H9 (cell line): Measurements from ENCODE around the gene ZNF683. TPM values are rescaled to one million over a fixed set of nuclear protein-coding genes. Genes with fewer than 3 reads are reported as not detected.

Experiments
- DNase-seq: peaks from one replicate; pipeline ENCODE4 v3.0.0-alpha.2; 2017
- H2AFZ ChIP-seq: one replicate; pipeline ENCODE4 v1.6.1; 2013; ENCODE audit warnings: mild to moderate bottlenecking, low read length, control low read depth, moderate library complexity
- H2AK5ac ChIP-seq: 2 replicates; pipeline ENCODE4 v1.6.1; 2013; ENCODE audit warnings: low read length, control low read depth, mixed read lengths; ENCODE audit not compliant: insufficient read length
- H2BK120ac ChIP-seq: one replicate; pipeline ENCODE4 v1.6.1; 2013; ENCODE audit warnings: low read depth, mild to moderate bottlenecking, low read length, control low read depth, inconsistent platforms; ENCODE audit not compliant: poor library complexity, severe bottlenecking
- H2BK12ac ChIP-seq: 2 replicates; pipeline ENCODE4 v1.6.1; 2013; ENCODE audit warnings: low read length, control low read depth, mixed read lengths, low read depth; ENCODE audit not compliant: insufficient read length
- H2BK15ac ChIP-seq: 2 replicates; pipeline ENCODE4 v1.6.1; 2013; ENCODE audit warnings: low read depth, low read length, control low read depth
- H2BK20ac ChIP-seq: one replicate; pipeline ENCODE4 v1.6.1; 2013; ENCODE audit warnings: low read depth, mild to moderate bottlenecking, low read length, control low read depth, inconsistent platforms; ENCODE audit not compliant: poor library complexity, severe bottlenecking
- H2BK5ac ChIP-seq: 2 replicates; pipeline ENCODE4 v1.6.1; 2013; ENCODE audit warnings: low read length, control low read depth, mixed read lengths; ENCODE audit not compliant: insufficient read length
- H3K14ac ChIP-seq: 2 replicates; pipeline ENCODE4 v1.6.1; 2013; ENCODE audit warnings: low read length, control low read depth; ENCODE audit not compliant: insufficient read depth
- H3K18ac ChIP-seq: 2 replicates; pipeline ENCODE4 v1.6.1; 2013; ENCODE audit warnings: low read depth, mild to moderate bottlenecking, mixed read lengths, low read length, control low read depth; ENCODE audit not compliant: insufficient read length
- H3K23ac ChIP-seq: 2 replicates; pipeline ENCODE4 v1.6.1; 2013; ENCODE audit warnings: low read length, control low read depth, mixed read lengths, low read depth; ENCODE audit not compliant: insufficient read length
- H3K23me2 ChIP-seq: 2 replicates; pipeline ENCODE4 v1.6.1; 2013; ENCODE audit warnings: low read depth, mild to moderate bottlenecking, mixed read lengths, low read length, control low read depth; ENCODE audit not compliant: insufficient read length, poor library complexity, severe bottlenecking
- H3K27ac ChIP-seq: 2 replicates; pipeline ENCODE4 v1.5.1; 2013; ENCODE audit warnings: low read length, control low read depth, mixed read lengths, low read depth; ENCODE audit not compliant: insufficient read length
- H3K27me3 ChIP-seq: 2 replicates; pipeline ENCODE4 v1.6.1; 2013; ENCODE audit warnings: low read length, control low read depth, inconsistent platforms; ENCODE audit not compliant: insufficient read depth
- H3K4ac ChIP-seq: 2 replicates; pipeline ENCODE4 v1.6.1; 2013; ENCODE audit warnings: low read depth, mild to moderate bottlenecking, control low read depth, inconsistent platforms, low read length, moderate library complexity
- H3K4me1 ChIP-seq: 2 replicates; pipeline ENCODE4 v1.6.1; 2013; ENCODE audit warnings: low read length, control low read depth, inconsistent platforms; ENCODE audit not compliant: insufficient read depth
- H3K4me2 ChIP-seq: 2 replicates; pipeline ENCODE4 v1.6.1; 2013; ENCODE audit warnings: low read length, control low read depth, mixed read lengths; ENCODE audit not compliant: insufficient read length, insufficient read depth
- H3K56ac ChIP-seq: 2 replicates; pipeline ENCODE4 v1.6.1; 2013; ENCODE audit warnings: low read depth, mild to moderate bottlenecking, mixed read lengths, low read length, control low read depth; ENCODE audit not compliant: insufficient read length
- H3K79me1 ChIP-seq: 2 replicates; pipeline ENCODE4 v1.6.1; 2013; ENCODE audit warnings: low read depth, mild to moderate bottlenecking, moderate library complexity, low read length, control low read depth, inconsistent platforms; ENCODE audit not compliant: insufficient read depth, poor library complexity, severe bottlenecking
- H3K79me2 ChIP-seq: 2 replicates; pipeline ENCODE4 v1.6.1; 2013; ENCODE audit warnings: low read length, control low read depth, inconsistent platforms; ENCODE audit not compliant: insufficient read depth
- H3K9ac ChIP-seq: 2 replicates; pipeline ENCODE4 v1.6.1; 2013; ENCODE audit warnings: low read length, control low read depth, mixed read lengths; ENCODE audit not compliant: insufficient read length; ENCODE audit errors: extremely low read depth
- H3K9me3 ChIP-seq: one replicate; pipeline ENCODE4 v1.6.1; 2013; ENCODE audit warnings: low read depth, low read length, inconsistent platforms; ENCODE audit not compliant: control insufficient read depth
- H3T11ph ChIP-seq: one replicate; pipeline ENCODE4 v1.6.1; 2013; ENCODE audit warnings: mild to moderate bottlenecking, low read length, control low read depth, inconsistent platforms
- H4K20me1 ChIP-seq: one replicate; pipeline ENCODE4 v1.6.1; 2013; ENCODE audit not compliant: control insufficient read depth, insufficient read length, insufficient read depth
- H4K5ac ChIP-seq: 2 replicates; pipeline ENCODE4 v1.6.1; 2013; ENCODE audit warnings: low read depth, mild to moderate bottlenecking, mixed read lengths, low read length, control low read depth; ENCODE audit not compliant: insufficient read length
- H4K8ac ChIP-seq: replicated peaks from 2 replicates; pipeline ENCODE4 v1.6.1; 2013; ENCODE audit warnings: low read length, control low read depth, mixed read lengths, low read depth; ENCODE audit not compliant: insufficient read length
- H4K91ac ChIP-seq: 2 replicates; pipeline ENCODE4 v1.6.1; 2013; ENCODE audit warnings: low read depth, mild to moderate bottlenecking, moderate library complexity, mixed read lengths, low read length, control low read depth; ENCODE audit not compliant: insufficient read length
- H3K27ac Mint-ChIP-seq, 3 experiments: 2 replicates in 2 of 3; 3 replicates in 1 of 3; pipeline ENCODE4 v1.8.0; 2020 to 2021; ENCODE audit warnings: mixed read lengths in 3 of 3, mild to moderate bottlenecking in 1 of 3, moderate library complexity in 1 of 3
- H3K27me3 Mint-ChIP-seq: 2 replicates; pipeline ENCODE4 v1.8.0; 2021; ENCODE audit warnings: low read depth, mild to moderate bottlenecking, moderate library complexity, mixed read lengths
- H3K36me3 Mint-ChIP-seq, 3 experiments: 2 replicates in 2 of 3; 3 replicates in 1 of 3; pipeline ENCODE4 v1.8.0; 2020 to 2021; ENCODE audit warnings: low read depth in 3 of 3, mixed read lengths in 3 of 3; ENCODE audit not compliant: insufficient read depth in 1 of 3
- H3K4me1 Mint-ChIP-seq, 2 experiments: 2 replicates each; pipeline ENCODE4 v1.8.0; 2020; ENCODE audit warnings: mixed read lengths in 2 of 2
- H3K4me3 Mint-ChIP-seq, 2 experiments: 2 replicates in 1 of 2; 3 replicates in 1 of 2; pipeline ENCODE4 v1.8.0; 2020 to 2021; ENCODE audit warnings: mild to moderate bottlenecking in 2 of 2, mixed read lengths in 2 of 2, moderate library complexity in 1 of 2
- H3K9me3 Mint-ChIP-seq, 2 experiments: 2 replicates in 1 of 2; 3 replicates in 1 of 2; pipeline ENCODE4 v1.8.0; 2020; ENCODE audit warnings: mild to moderate bottlenecking in 2 of 2, mixed read lengths in 2 of 2, moderate library complexity in 1 of 2
- WGBS: extraction: QIAGEN DNeasy Blood & Tissue Kit; methylation state at CpG from one replicate; pipeline ENCODE4 v1.1.7; 2013; ENCODE audit warnings: missing lambda C conversion rate, low lambda C conversion rate, mixed read lengths; ENCODE audit not compliant: insufficient read length; ENCODE audit errors: extremely low coverage; 5-methylcytosine and 5-hydroxymethylcytosine counted together
- total RNA-seq: library from RNA; stranded (reverse); gene quantifications from 2 replicates; pipeline ENCODE4 v1.2.1, GENCODE V29; 2021
- TF ChIP-seq, protein P1 (sequence below): fragments of 200-600 bp; sonication (generic); conservative IDR thresholded peaks from 3 replicates; pipeline ENCODE4 v1.8.0; 2021; ENCODE audit warnings: antibody characterized with exemption, mild to moderate bottlenecking

The ZNF683 gene
- total RNA-seq, 1 experiment from 2014 or later: not detected

- Histone ChIP-seq H4K20me1 (no peaks in the 10 kb centered on the region), H3K79me2 (no peaks in the 10 kb centered on the region), H2BK20ac (no peak overlapping the region), H3K18ac (no peak overlapping the region), H3K4me1 (no peaks in the 10 kb centered on the region), H3K27me3 (no peaks in the 10 kb centered on the region; the same call in 1 of the 2 replicates), H2AK5ac (no peak overlapping the region), H3K79me1 (no peaks in the 10 kb centered on the region), H3K14ac (no peak overlapping the region), H2BK12ac (no peak overlapping the region), H4K8ac (no peak overlapping the region), H3K4ac (no peak overlapping the region), H3K9ac (no peak overlapping the region), H3T11ph (no peak overlapping the region), H3K23ac (no peak overlapping the region), H2AFZ (no peak overlapping the region), H3K9me3 (no peaks in the 10 kb centered on the region), H4K5ac (no peak overlapping the region), H3K27ac (no peak overlapping the region), H3K23me2 (no peaks in the 10 kb centered on the region), H2BK15ac (no peak overlapping the region), H3K4me2 (no peak overlapping the region), H2BK5ac (no peak overlapping the region), H4K91ac (no peak overlapping the region), H2BK120ac (no peak overlapping the region), H3K56ac (no peak overlapping the region)
- WGBS: no CpG with 5 or more reads among the region's 4 CpGs
- TF ChIP-seq, protein P1, sequence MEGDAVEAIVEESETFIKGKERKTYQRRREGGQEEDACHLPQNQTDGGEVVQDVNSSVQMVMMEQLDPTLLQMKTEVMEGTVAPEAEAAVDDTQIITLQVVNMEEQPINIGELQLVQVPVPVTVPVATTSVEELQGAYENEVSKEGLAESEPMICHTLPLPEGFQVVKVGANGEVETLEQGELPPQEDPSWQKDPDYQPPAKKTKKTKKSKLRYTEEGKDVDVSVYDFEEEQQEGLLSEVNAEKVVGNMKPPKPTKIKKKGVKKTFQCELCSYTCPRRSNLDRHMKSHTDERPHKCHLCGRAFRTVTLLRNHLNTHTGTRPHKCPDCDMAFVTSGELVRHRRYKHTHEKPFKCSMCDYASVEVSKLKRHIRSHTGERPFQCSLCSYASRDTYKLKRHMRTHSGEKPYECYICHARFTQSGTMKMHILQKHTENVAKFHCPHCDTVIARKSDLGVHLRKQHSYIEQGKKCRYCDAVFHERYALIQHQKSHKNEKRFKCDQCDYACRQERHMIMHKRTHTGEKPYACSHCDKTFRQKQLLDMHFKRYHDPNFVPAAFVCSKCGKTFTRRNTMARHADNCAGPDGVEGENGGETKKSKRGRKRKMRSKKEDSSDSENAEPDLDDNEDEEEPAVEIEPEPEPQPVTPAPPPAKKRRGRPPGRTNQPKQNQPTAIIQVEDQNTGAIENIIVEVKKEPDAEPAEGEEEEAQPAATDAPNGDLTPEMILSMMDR: no peak
- Mint-ChIP-seq H3K27me3 (peaks cover under 1% of the 10 kb centered on the region; the same call in 1 of the 2 replicates), H3K9me3 (peaks cover 0 to under 1% of the 10 kb centered on the region in 2 experiments; a peak in 2 of 5 replicates), H3K27ac (no peak overlapping the region), H3K36me3 (no peaks in the 10 kb centered on the region), H3K4me3 (no peak overlapping the region), H3K4me1 (peaks cover 12 to 17% of the 10 kb centered on the region in 2 experiments)
- DNase-seq: no peak
These were observed 3.5 kb upstream of the ZNF683 start for GRCh38 chr1:26376050-26376449.
